Measurements from ENCODE around the gene CCDC112.

The CCDC112 gene

DNA sequence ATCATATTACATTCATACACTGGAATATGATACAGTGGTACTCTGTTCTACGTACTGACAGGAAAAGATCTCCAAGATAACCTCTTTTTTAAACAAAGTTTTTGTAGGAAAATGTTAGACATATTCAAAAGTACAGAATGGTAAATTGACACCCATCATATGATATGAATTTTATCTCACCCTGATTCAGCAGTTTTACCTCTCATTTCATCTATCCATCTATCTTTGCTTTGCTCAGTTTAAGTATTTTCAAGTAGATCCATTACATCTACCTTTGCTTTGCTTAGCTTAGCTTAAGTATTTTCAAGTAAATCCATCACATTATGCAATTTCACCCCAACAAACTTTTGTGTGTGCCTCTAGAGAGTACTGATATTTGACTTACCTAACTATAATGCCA is 14.3 kb downstream of the CCDC112 start:
- Mint-ChIP-seq H3K9me3 (no peaks in the 10 kb centered on the region), H3K36me3 (ENCODE audit: low read depth) (peaks cover 3% of the 10 kb centered on the region), H3K4me3 (no peak overlapping the region), H3K27ac (no peak overlapping the region), H3K27me3 (ENCODE audit: low read depth) (no peaks in the 10 kb centered on the region), H3K4me1 (no peaks in the 10 kb centered on the region)
- TF ChIP-seq, protein P1, sequence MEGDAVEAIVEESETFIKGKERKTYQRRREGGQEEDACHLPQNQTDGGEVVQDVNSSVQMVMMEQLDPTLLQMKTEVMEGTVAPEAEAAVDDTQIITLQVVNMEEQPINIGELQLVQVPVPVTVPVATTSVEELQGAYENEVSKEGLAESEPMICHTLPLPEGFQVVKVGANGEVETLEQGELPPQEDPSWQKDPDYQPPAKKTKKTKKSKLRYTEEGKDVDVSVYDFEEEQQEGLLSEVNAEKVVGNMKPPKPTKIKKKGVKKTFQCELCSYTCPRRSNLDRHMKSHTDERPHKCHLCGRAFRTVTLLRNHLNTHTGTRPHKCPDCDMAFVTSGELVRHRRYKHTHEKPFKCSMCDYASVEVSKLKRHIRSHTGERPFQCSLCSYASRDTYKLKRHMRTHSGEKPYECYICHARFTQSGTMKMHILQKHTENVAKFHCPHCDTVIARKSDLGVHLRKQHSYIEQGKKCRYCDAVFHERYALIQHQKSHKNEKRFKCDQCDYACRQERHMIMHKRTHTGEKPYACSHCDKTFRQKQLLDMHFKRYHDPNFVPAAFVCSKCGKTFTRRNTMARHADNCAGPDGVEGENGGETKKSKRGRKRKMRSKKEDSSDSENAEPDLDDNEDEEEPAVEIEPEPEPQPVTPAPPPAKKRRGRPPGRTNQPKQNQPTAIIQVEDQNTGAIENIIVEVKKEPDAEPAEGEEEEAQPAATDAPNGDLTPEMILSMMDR (IDR thresholded peaks at IDR 0.05; ENCODE audit: unreplicated experiment in 3 of 3) = no peak

DNA sequence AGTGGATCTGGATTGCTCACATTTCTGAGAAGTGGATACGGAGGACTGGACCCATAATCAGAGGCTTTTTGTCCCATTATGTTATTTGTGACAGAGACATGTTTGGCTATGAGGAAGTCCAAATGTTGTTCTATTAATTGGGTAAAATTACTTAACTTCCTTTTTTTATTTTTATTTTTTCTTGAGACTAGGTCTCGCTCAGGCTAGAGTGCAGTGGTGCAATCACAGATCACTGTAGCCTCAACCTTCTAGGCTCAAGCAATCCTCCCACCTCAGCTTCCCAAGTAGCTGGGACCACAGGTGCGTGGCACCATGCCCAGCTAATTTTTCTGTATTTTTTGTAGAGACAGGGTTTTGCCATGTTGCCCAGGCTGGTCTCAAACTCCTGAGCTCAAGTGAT is 21.9 kb downstream of the CCDC112 start:
- TF ChIP-seq, protein P1 (IDR thresholded peaks at IDR 0.05; ENCODE audit: unreplicated experiment in 3 of 3) = no peak
- no peaks in the 10 kb centered on the region for H3K27me3 Mint-ChIP-seq (ENCODE audit: low read depth)
- H3K36me3 Mint-ChIP-seq (ENCODE audit: low read depth) = peaks cover 20% of the 10 kb centered on the region
- no peaks in the 10 kb centered on the region for H3K9me3 Mint-ChIP-seq
- no peaks in the 10 kb centered on the region for H3K4me1 Mint-ChIP-seq
- no peak overlapping the region for H3K4me3 Mint-ChIP-seq
- H3K27ac Mint-ChIP-seq = no peak overlapping the region

DNA sequence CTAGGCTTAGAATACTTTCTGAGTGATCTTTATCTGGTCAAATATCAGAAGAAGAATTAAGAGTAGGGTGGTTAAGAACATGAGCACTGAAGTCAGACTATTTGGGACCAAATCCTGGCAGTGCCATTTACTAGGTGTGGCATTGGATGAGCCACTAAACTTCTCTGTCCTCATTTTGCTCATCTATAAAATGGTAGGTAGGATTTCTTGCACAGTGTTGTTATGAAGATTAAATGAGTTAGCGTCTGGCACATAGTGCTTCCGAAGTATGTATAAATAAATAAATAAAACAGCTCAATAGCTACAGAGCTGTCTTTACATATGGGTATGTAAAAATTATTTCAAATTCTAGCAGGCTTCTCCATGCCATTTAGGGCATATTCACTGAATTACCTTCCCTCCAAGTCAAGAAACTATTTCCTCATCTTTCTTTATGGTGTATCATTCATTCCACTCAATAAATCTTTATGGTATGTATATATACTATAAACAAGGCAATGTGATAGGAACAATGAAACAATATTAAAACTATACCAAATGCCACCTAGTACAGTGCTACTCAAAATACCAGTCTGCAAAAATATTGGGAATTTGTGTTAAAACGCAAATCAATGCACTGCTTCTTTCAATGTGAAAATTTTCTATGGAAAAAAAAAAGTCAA is 24.0 kb downstream of the CCDC112 start:
- H3K27me3 Mint-ChIP-seq (ENCODE audit: low read depth) = no peaks in the 10 kb centered on the region
- TF ChIP-seq, protein P1 (IDR thresholded peaks at IDR 0.05; ENCODE audit: unreplicated experiment in 3 of 3) = no peak
- H3K9me3 Mint-ChIP-seq = no peaks in the 10 kb centered on the region
- H3K36me3 Mint-ChIP-seq (ENCODE audit: low read depth) = peaks cover 24% of the 10 kb centered on the region
- H3K4me1 Mint-ChIP-seq = no peaks in the 10 kb centered on the region
- no peak overlapping the region for H3K4me3 Mint-ChIP-seq
- no peak overlapping the region for H3K27ac Mint-ChIP-seq

DNA sequence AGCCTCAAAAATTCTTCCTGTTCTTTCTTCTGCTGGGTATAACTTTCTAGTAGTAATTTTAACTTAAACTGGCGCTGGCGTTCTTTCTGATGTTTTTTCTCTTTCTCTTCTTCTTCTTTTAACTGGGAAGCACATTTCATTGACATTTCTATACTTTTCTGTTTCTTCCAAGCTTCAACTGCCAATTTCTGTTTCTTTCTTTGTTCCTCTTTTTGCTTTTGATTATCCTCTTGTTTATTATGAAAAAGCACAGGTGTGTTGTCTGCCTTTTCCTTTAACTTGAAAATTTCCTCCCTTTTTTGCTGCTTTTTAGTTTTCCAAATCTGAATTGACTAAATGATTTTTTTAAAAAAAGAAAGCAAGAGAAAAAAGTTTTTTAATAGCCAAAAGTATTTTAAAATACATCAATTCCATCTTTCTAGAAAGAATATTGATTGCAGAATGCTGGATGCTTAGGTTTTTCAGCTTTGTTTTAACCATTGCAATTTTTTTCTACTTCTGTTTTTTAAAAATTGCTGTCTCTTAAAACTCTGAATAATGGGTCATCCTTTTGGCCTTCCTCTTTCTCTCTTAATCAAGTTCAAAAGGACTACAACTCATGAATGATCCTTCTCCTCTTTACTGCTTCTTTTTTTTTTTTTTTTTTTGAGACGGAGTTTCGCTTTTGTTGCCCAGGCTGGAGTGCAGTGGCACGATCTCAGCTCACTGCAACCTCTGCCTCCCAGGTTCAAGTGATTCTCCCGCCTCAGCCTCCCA is 25.0 kb downstream of the CCDC112 start:
- Mint-ChIP-seq H3K4me3 (no peak overlapping the region), H3K27me3 (ENCODE audit: low read depth) (no peaks in the 10 kb centered on the region), H3K4me1 (no peaks in the 10 kb centered on the region), H3K36me3 (ENCODE audit: low read depth) (peaks cover 29% of the 10 kb centered on the region), H3K27ac (no peak overlapping the region), H3K9me3 (no peaks in the 10 kb centered on the region)
- TF ChIP-seq, protein P1 (IDR thresholded peaks at IDR 0.05; ENCODE audit: unreplicated experiment in 3 of 3) = no peak

DNA sequence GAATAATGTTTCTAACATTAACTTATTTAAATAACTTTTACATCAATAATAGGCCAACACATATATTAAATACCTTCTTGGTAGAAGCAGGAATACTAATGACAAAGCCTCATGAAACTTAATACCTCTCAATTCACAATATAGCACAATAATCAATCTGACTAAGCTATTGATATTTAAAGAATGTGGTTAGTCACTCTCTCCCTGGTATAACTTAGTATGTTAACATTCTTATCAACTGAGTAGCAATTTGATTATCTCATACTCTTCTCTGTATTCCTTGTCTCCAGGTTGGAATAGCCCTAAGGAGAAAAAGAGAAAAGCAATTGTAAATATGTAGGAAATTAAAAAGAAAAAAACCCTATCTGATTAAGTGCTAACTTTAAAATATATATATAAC is 28.8 kb downstream of the CCDC112 start:
- Mint-ChIP-seq H3K9me3 (no peaks in the 10 kb centered on the region), H3K4me1 (peaks cover 5% of the 10 kb centered on the region), H3K27ac (no peak overlapping the region), H3K27me3 (ENCODE audit: low read depth) (no peaks in the 10 kb centered on the region), H3K36me3 (ENCODE audit: low read depth) (peaks cover 12% of the 10 kb centered on the region), H3K4me3 (no peak overlapping the region)
- TF ChIP-seq, protein P1 (IDR thresholded peaks at IDR 0.05; ENCODE audit: unreplicated experiment in 3 of 3) = no peak

DNA sequence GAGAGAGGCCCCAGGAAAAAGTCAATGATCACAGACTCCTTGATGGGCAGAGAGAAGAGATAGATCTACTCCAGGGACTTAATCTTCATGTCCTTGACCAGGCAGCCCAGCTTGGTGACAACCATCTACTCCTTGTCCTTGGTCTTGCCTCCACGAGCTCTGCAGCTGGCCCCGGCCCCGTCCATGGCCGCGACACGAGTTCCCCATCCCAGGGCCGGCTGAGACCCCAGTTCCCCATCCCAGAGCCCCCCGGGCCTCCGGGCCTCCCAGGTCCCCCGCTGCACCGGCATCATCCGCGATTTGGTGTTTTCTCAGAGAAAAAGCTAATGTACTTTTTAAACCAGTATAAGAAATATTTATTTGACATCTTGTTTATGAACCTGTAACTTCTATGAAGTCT is 31.2 kb downstream of the CCDC112 start:
- H3K4me1 Mint-ChIP-seq = peaks cover 19% of the 10 kb centered on the region
- no peak overlapping the region for H3K27ac Mint-ChIP-seq
- H3K4me3 Mint-ChIP-seq = no peak overlapping the region
- H3K27me3 Mint-ChIP-seq (ENCODE audit: low read depth) = no peaks in the 10 kb centered on the region
- no peaks in the 10 kb centered on the region for H3K9me3 Mint-ChIP-seq
- peaks cover 12% of the 10 kb centered on the region for H3K36me3 Mint-ChIP-seq (ENCODE audit: low read depth)
- TF ChIP-seq, protein P1 (IDR thresholded peaks at IDR 0.05; ENCODE audit: unreplicated experiment in 3 of 3) = no peak

Measured in nephron (organoid).